Measurements from ENCODE around the gene ATG4B. TPM values are rescaled to one million over a fixed set of nuclear protein-coding genes. Genes with fewer than 3 reads are reported as not detected.

ATG4B gene
- polyA plus RNA-seq, 1 experiment, result 122 TPM

GRCh38 chr2:241720099-241720498 is 82.6 kb downstream of the ATG4B start:
- H3K27me3 ChIP-seq (ENCODE audit: control insufficient read depth, insufficient read depth, low read length), result no peaks in the 10 kb centered on the region
- CTCF ChIA-PET, result no interaction called here
- DNase-seq (ENCODE audit: low read depth), result no peak
- peaks cover 31% of the 10 kb centered on the region for H3K36me3 ChIP-seq (ENCODE audit: control insufficient read depth, insufficient read depth, low read length)
- TF ChIP-seq, protein P1, sequence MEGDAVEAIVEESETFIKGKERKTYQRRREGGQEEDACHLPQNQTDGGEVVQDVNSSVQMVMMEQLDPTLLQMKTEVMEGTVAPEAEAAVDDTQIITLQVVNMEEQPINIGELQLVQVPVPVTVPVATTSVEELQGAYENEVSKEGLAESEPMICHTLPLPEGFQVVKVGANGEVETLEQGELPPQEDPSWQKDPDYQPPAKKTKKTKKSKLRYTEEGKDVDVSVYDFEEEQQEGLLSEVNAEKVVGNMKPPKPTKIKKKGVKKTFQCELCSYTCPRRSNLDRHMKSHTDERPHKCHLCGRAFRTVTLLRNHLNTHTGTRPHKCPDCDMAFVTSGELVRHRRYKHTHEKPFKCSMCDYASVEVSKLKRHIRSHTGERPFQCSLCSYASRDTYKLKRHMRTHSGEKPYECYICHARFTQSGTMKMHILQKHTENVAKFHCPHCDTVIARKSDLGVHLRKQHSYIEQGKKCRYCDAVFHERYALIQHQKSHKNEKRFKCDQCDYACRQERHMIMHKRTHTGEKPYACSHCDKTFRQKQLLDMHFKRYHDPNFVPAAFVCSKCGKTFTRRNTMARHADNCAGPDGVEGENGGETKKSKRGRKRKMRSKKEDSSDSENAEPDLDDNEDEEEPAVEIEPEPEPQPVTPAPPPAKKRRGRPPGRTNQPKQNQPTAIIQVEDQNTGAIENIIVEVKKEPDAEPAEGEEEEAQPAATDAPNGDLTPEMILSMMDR (IDR thresholded peaks at IDR 0.05; ENCODE audit: insufficient read depth, low read depth, low read length), result no peak
- POLR2A ChIA-PET, result no interaction called here
- H3K4me3 ChIP-seq (ENCODE audit: low read depth, low read length), result no peak overlapping the region

DNA sequence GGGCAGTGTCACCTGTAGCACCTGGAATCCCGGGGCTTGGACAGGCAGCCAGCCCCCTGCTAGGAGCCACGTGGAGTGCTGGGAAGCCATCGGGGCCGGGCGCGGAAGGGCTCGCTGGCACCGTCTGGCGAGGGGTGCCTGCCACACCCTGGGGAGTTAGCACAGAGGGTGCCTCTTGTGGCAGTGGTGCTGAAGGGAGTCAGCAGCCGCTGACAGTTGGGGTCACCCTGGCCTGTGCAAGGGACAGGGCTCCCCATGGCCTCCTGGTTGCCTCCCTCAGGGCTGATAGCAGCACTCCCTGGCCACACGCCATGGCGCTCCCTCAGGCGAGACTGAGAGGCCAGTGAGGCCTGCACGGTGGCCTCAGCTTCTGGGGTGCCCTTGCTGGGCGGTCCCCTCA is 83.1 kb downstream of the ATG4B start:
- no peak for DNase-seq (ENCODE audit: low read depth)
- ChIA-PET CTCF (interaction anchor here (2.1 kb wide), 1 partner anchor 18 kb away, joined by 8 read pairs; the partner anchor contains the start of gene ING5), POLR2A (no interaction called here)
- Histone ChIP-seq H3K27me3 (ENCODE audit: control insufficient read depth, insufficient read depth, low read length) (no peaks in the 10 kb centered on the region), H3K4me3 (ENCODE audit: low read depth, low read length) (no peak overlapping the region), H3K36me3 (ENCODE audit: control insufficient read depth, insufficient read depth, low read length) (peaks cover 31% of the 10 kb centered on the region)
- TF ChIP-seq, protein P1 (IDR thresholded peaks at IDR 0.05; ENCODE audit: insufficient read depth, low read depth, low read length), result no peak

DNA sequence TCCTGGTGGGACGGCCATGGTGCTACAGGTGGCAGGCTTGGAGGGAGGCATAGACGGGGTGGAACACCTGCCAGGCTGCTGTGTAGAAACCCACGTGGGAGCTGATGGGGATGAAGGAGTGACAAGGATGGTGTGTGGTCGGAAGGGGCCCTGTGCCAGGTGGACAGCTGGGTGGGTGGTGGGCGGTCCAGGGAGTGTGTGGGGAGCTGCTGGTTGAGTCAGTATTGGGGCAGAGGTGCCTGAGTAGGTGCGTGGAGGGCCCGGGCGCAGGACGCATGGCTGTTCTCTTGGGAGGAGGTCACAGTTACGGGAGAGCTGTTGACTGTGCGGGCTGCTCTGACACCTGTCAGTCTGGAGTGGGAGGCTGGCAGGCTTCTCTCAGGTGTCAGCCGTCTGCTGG is 84.4 kb downstream of the ATG4B start:
- TF ChIP-seq, protein P1 (IDR thresholded peaks at IDR 0.05; ENCODE audit: insufficient read depth, low read depth, low read length), result no peak
- ChIA-PET CTCF (interaction anchor here (0.6 to 2.1 kb wide), 5 partner anchors 10 to 157 kb away, joined by 3 to 8 read pairs (median 3); partner anchors contain the start of genes D2HGDH and ING5), POLR2A (no interaction called here)
- DNase-seq (ENCODE audit: low read depth), result no peak
- Histone ChIP-seq H3K27me3 (ENCODE audit: control insufficient read depth, insufficient read depth, low read length) (no peaks in the 10 kb centered on the region), H3K36me3 (ENCODE audit: control insufficient read depth, insufficient read depth, low read length) (peaks cover 31% of the 10 kb centered on the region), H3K4me3 (ENCODE audit: low read depth, low read length) (no peak overlapping the region)

GRCh38 chr2:241722896-241723454 is 85.5 kb downstream of the ATG4B start:
- no peak overlapping the region for H3K4me3 ChIP-seq (ENCODE audit: low read depth, low read length)
- TF ChIP-seq, protein P1 (IDR thresholded peaks at IDR 0.05; ENCODE audit: insufficient read depth, low read depth, low read length), result no peak
- DNase-seq (ENCODE audit: low read depth), result no peak
- peaks cover 31% of the 10 kb centered on the region for H3K36me3 ChIP-seq (ENCODE audit: control insufficient read depth, insufficient read depth, low read length)
- ChIA-PET CTCF (interaction anchor here (1.4 kb wide), 1 partner anchor 156 kb away, joined by 4 read pairs; no protein-coding TSS in a partner anchor), POLR2A (no interaction called here)
- no peaks in the 10 kb centered on the region for H3K27me3 ChIP-seq (ENCODE audit: control insufficient read depth, insufficient read depth, low read length)

Other genes starting within 250 kb of the ATG4B start
- 232 and 386 TPM in 2 replicates for gene STK25, start 129.1 kb upstream of the ATG4B start, polyA plus RNA-seq (2011; rRNA removed)
- 29.4 and 42.9 TPM in 2 replicates for gene BOK, start 78.9 kb upstream of the ATG4B start, polyA plus RNA-seq (2011; rRNA removed)
- gene THAP4, start 535 bp upstream of the ATG4B start, polyA plus RNA-seq (2011; rRNA removed), result 33.8 and 50.4 TPM in 2 replicates
- gene DTYMK, start 49.1 kb downstream of the ATG4B start, polyA plus RNA-seq (2011; rRNA removed), result 29.6 and 43.8 TPM in 2 replicates
- 24.2 and 27.0 TPM in 2 replicates for gene ING5, start 64.3 kb downstream of the ATG4B start, polyA plus RNA-seq (2011; rRNA removed)
- 8.0 and 16.1 TPM in 2 replicates for gene D2HGDH, start 96.9 kb downstream of the ATG4B start, polyA plus RNA-seq (2011; rRNA removed)
- not detected in 2 replicates for gene GAL3ST2, start 139.1 kb downstream of the ATG4B start, polyA plus RNA-seq (2011; rRNA removed)
- gene NEU4, start 171.5 kb downstream of the ATG4B start, polyA plus RNA-seq (2011; rRNA removed), result not detected in 2 replicates
- not detected in 2 replicates for gene PDCD1, start 221.2 kb downstream of the ATG4B start, polyA plus RNA-seq (2011; rRNA removed)
- not detected in 2 replicates for gene RTP5, start 232.0 kb downstream of the ATG4B start, polyA plus RNA-seq (2011; rRNA removed)